Hepatocyte (in vitro differentiated cells): ENCODE results near the gene TBCK. TPM values are rescaled to one million over a fixed set of nuclear protein-coding genes. Genes with fewer than 3 reads are reported as not detected.
A peak's percentile ranks its signal among the peaks of the same experiment; 100 is the strongest.

Source experiments
- DNase-seq: peaks from one replicate; pipeline ENCODE4 v3.0.0-alpha.2; 2016; ENCODE audit warnings: low spot score
- H2AFZ ChIP-seq: fragments of 200-600 bp; sonication (generic); 2 replicates; pipeline ENCODE4 v1.6.0; 2016; ENCODE audit warnings: antibody characterized with exemption, mild to moderate bottlenecking
- H3K27ac ChIP-seq: fragments of 200-600 bp; sonication (generic); 2 replicates; pipeline ENCODE4 v1.5.1; 2016; ENCODE audit warnings: mild to moderate bottlenecking
- H3K27me3 ChIP-seq: fragments of 200-600 bp; sonication (generic); 2 replicates; pipeline ENCODE4 v1.6.1; 2016
- H3K36me3 ChIP-seq: fragments of 200-600 bp; sonication (generic); replicated peaks from 2 replicates; pipeline ENCODE4 v1.5.1; 2016; ENCODE audit warnings: low read depth; ENCODE audit not compliant: insufficient read depth
- H3K4me1 ChIP-seq: fragments of 200-600 bp; sonication (generic); 2 replicates; pipeline ENCODE4 v1.5.1; 2016; ENCODE audit warnings: mild to moderate bottlenecking, moderate library complexity; ENCODE audit not compliant: insufficient read depth
- H3K4me2 ChIP-seq: fragments of 200-600 bp; sonication (generic); 2 replicates; pipeline ENCODE4 v1.6.0; 2016
- H3K4me3 ChIP-seq: fragments of 200-600 bp; sonication (generic); 2 replicates; pipeline ENCODE4 v1.5.1; 2016; ENCODE audit warnings: mild to moderate bottlenecking
- H3K79me2 ChIP-seq: fragments of 200-600 bp; sonication (generic); 2 replicates; pipeline ENCODE4 v1.6.0; 2017; ENCODE audit warnings: mild to moderate bottlenecking
- H3K9me2 ChIP-seq: fragments of 200-600 bp; sonication (generic); replicated peaks from 2 replicates; pipeline ENCODE4 v1.6.0; 2017; ENCODE audit warnings: mild to moderate bottlenecking; ENCODE audit not compliant: insufficient read depth
- H3K9me3 ChIP-seq: fragments of 200-600 bp; sonication (generic); 2 replicates; pipeline ENCODE4 v1.5.1; 2016; ENCODE audit warnings: low read depth, mild to moderate bottlenecking
- H4K20me1 ChIP-seq: fragments of 200-600 bp; sonication (generic); 2 replicates; pipeline ENCODE4 v1.6.0; 2016; ENCODE audit warnings: mild to moderate bottlenecking; ENCODE audit not compliant: insufficient read depth, poor library complexity, severe bottlenecking
- CTCF ChIP-seq: fragments of 200-600 bp; sonication (generic); IDR thresholded peaks from 2 replicates; pipeline ENCODE4 v1.5.1; 2016; ENCODE audit warnings: antibody characterized with exemption, mild to moderate bottlenecking; ENCODE audit not compliant: poor library complexity
- EZH2 ChIP-seq: fragments of 200-600 bp; sonication (generic); IDR thresholded peaks from 2 replicates; pipeline ENCODE4 v1.6.1; 2016; ENCODE audit warnings: antibody characterized with exemption, mild to moderate bottlenecking, borderline replicate concordance
- EZH2phosphoT487 ChIP-seq: fragments of 200-600 bp; sonication (generic); IDR thresholded peaks from one replicate; pipeline ENCODE4 v1.6.1; 2018; ENCODE audit warnings: antibody characterized with exemption, mild to moderate bottlenecking, low read depth, moderate library complexity; ENCODE audit not compliant: unreplicated experiment, severe bottlenecking
- WGBS: methylation state at CpG from one replicate; pipeline ENCODE4 v1.1.6; 2016; ENCODE audit warnings: low lambda C conversion rate; ENCODE audit errors: missing lambda C conversion rate; 5-methylcytosine and 5-hydroxymethylcytosine counted together
- polyA plus RNA-seq: library from polyadenylated mRNA; unstranded; fragments of >200 nt; fragmentation: Nextera tagmentation; extraction: Ambion mirVana; gene quantifications from 2 replicates; pipeline ENCODE4 v1.2.1, GENCODE V29; 2016
- total RNA-seq: library from RNA; depleted of rRNA; stranded (reverse); fragments of >200 nt; gene quantifications from 2 replicates; pipeline ENCODE4 v1.2.3, GENCODE V29; 2014

TBCK gene
- total and polyA plus RNA-seq, 2 experiments from 2014 or later = 19.8 to 49.7 TPM

- Histone ChIP-seq H3K9me3 (no peaks in the 10 kb centered on the region), H3K4me3 (no peak overlapping the region), H4K20me1 (no peaks in the 10 kb centered on the region), H3K27me3 (no peaks in the 10 kb centered on the region), H3K27ac (no peak overlapping the region), H2AFZ (no peak overlapping the region), H3K9me2 (no peaks in the 10 kb centered on the region), H3K4me1 (no peaks in the 10 kb centered on the region), H3K4me2 (no peak overlapping the region), H3K79me2 (peaks cover 2% of the 10 kb centered on the region), H3K36me3 (no peaks in the 10 kb centered on the region)
- no peak for DNase-seq
- TF ChIP-seq EZH2 (no peak), CTCF (no peak), EZH2phosphoT487 (no peak)
Measured at GRCh38 chr4:106351016-106351415, 35.0 kb upstream of the TBCK start.

DNA sequence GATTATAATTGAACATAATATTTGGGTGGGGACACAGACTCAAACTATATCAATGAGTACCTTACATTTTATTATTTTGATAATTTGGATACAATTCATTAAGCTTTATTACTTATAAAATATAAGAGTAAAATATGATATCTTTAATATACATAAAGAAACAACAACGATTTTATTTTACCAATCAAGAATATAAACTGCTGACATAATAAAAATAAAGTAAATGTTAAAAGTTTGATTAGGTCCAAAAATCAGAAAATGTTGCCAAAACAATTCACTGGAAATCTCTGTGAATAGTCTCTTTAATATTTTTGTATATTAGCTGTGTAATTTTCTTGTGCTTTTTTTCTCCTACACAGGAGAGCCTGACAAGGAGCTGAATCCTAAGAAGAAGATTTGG lies 31.2 kb upstream of the TBCK start:
- no peaks in the 10 kb centered on the region for H3K9me3 ChIP-seq
- peaks cover 16% of the 10 kb centered on the region for H3K79me2 ChIP-seq
- H3K9me2 ChIP-seq = no peaks in the 10 kb centered on the region
- no peak for DNase-seq
- no peak overlapping the region for H3K27ac ChIP-seq
- no peak overlapping the region for H3K4me2 ChIP-seq
- H2AFZ ChIP-seq = no peak overlapping the region
- no peak for TF ChIP-seq CTCF
- no peak for TF ChIP-seq EZH2phosphoT487
- no peak for TF ChIP-seq EZH2
- no peak overlapping the region for H3K4me3 ChIP-seq
- H4K20me1 ChIP-seq = no peaks in the 10 kb centered on the region
- H3K36me3 ChIP-seq = no peaks in the 10 kb centered on the region
- H3K4me1 ChIP-seq = no peaks in the 10 kb centered on the region
- H3K27me3 ChIP-seq = no peaks in the 10 kb centered on the region
- 100% methylated on average over 1 of the region's 1 CpG for WGBS

GRCh38 chr4:106344647-106344970 lies 28.6 kb upstream of the TBCK start:
- DNase-seq = no peak
- no peaks in the 10 kb centered on the region for H3K36me3 ChIP-seq
- H3K27ac ChIP-seq = peak overlapping the region; percentile 14
- no peak overlapping the region for H2AFZ ChIP-seq
- H3K9me2 ChIP-seq = no peaks in the 10 kb centered on the region
- WGBS = 75% methylated on average over 1 of the region's 1 CpG
- peaks cover 42% of the 10 kb centered on the region for H3K79me2 ChIP-seq
- H3K4me3 ChIP-seq = no peak overlapping the region
- no peaks in the 10 kb centered on the region for H3K27me3 ChIP-seq
- peak overlapping the region; percentile 25 for H3K4me2 ChIP-seq
- H3K9me3 ChIP-seq = no peaks in the 10 kb centered on the region
- TF ChIP-seq EZH2phosphoT487 (no peak), EZH2 (no peak), CTCF (no peak)
- no peaks in the 10 kb centered on the region for H3K4me1 ChIP-seq
- no peaks in the 10 kb centered on the region for H4K20me1 ChIP-seq
